ENCODE data around the gene ADGRD1.

- TF ChIP-seq FOXP2 (optimal IDR thresholded peaks at IDR 0.05; ENCODE audit: control extremely low read depth, extremely low read length, insufficient read depth) (no peak), POLR2AphosphoS5 (IDR thresholded peaks at IDR 0.05; ENCODE audit: borderline replicate concordance, low read depth, low read length) (no peak), EZH2 (IDR thresholded peaks at IDR 0.05) (peak; percentile 55)
Observed at GRCh38 chr12:131052063-131052781, 98.5 kb downstream of the ADGRD1 start.

Data from SK-N-MC (cell line).